WTC11 (cell line): ENCODE results near the gene PLEKHA5.

Experiments used
- ATF1 ChIP-seq: sonication (generic); formaldehyde crosslinking; IDR thresholded peaks from 2 replicates; pipeline ENCODE4 v1.8.1; 2023; ENCODE audit warnings: mild to moderate bottlenecking, moderate library complexity, missing genetic modification reagents
- ATF2 ChIP-seq: sonication (generic); formaldehyde crosslinking; IDR thresholded peaks from 2 replicates; pipeline ENCODE4 v1.8.1; 2022; ENCODE audit warnings: low read depth, missing genetic modification reagents, borderline replicate concordance
- CTCF ChIP-seq: fragments of 200-600 bp; IDR thresholded peaks from 2 replicates; pipeline ENCODE4 v1.8.0; 2022; ENCODE audit warnings: antibody characterized with exemption
- ESRRA ChIP-seq: sonication (generic); formaldehyde crosslinking; IDR thresholded peaks from 2 replicates; pipeline ENCODE4 v1.8.1; 2022; ENCODE audit warnings: mild to moderate bottlenecking, missing genetic modification reagents, borderline replicate concordance
- SP1 ChIP-seq: sonication (generic); formaldehyde crosslinking; conservative IDR thresholded peaks from 2 replicates; pipeline ENCODE4 v1.8.1; 2022; ENCODE audit warnings: missing genetic modification reagents
- STAT6 ChIP-seq: sonication (generic); formaldehyde crosslinking; conservative IDR thresholded peaks from 2 replicates; pipeline ENCODE4 v1.8.1; 2023; ENCODE audit warnings: mild to moderate bottlenecking, low read depth, missing genetic modification reagents, moderate library complexity
- TEAD4 ChIP-seq: sonication (generic); formaldehyde crosslinking; IDR thresholded peaks from 2 replicates; pipeline ENCODE4 v1.8.0; 2022; ENCODE audit warnings: mild to moderate bottlenecking, missing genetic modification reagents
- USF2 ChIP-seq: sonication (generic); formaldehyde crosslinking; IDR thresholded peaks from 2 replicates; pipeline ENCODE4 v1.8.1; 2023; ENCODE audit warnings: mild to moderate bottlenecking, missing genetic modification reagents, moderate library complexity
- ZNF281 ChIP-seq: sonication (generic); formaldehyde crosslinking; IDR thresholded peaks from 2 replicates; pipeline ENCODE4 v1.8.0; 2023; ENCODE audit warnings: mild to moderate bottlenecking, missing genetic modification reagents

- TF ChIP-seq TEAD4 (CRISPR knock-in tag) (no peak), CTCF (no peak), ATF1 (CRISPR knock-in tag) (no peak), STAT6 (CRISPR knock-in tag) (no peak), ATF2 (CRISPR knock-in tag) (no peak), ZNF281 (CRISPR knock-in tag) (no peak), ESRRA (CRISPR knock-in tag) (no peak), SP1 (CRISPR knock-in tag) (no peak), USF2 (CRISPR knock-in tag) (no peak)
These were observed 10.1 kb upstream of the PLEKHA5 start for GRCh38 chr12:19119440-19119839.
